HepG2 (cell line): ENCODE results near the gene MGLL. TPM values are rescaled to one million over a fixed set of nuclear protein-coding genes. Genes with fewer than 3 reads are reported as not detected.

Experiments
- ATAC-seq: fragments of 200-7000 bp; cut with Tn5 transposase; 3 replicates; pipeline ENCODE4 v1.9.1; 2020; ENCODE audit warnings: mild to moderate bottlenecking, moderate library complexity
- BruUV-seq: library from RNA; stranded (reverse); fragments of 400-500 nt; replicated peaks from 2 replicates; lab custom pipeline; 2021; lab: Mats Ljungman, UMichigan
- CTCF ChIA-PET: fragments of 300-600 bp; formaldehyde crosslinking; extraction: SDS; loops from one replicate; lab custom pipeline; 2021; ENCODE audit warnings: low total read pairs, inconsistent platforms, low intra/inter-chr PET ratio; lab: Yijun Ruan, JAX
- POLR2A ChIA-PET: fragments of 350-600 bp; sonication (Branson Sonifier 250); formaldehyde crosslinking; loops from one replicate; lab custom pipeline; 2020; ENCODE audit warnings: antibody characterized with exemption, inconsistent platforms; lab: Yijun Ruan, JAX
- DNase-seq: peaks from one replicate; pipeline ENCODE4 v3.0.0-alpha.2; 2015; ENCODE audit warnings: low spot score
- FAIRE-seq: peaks from 3 replicates; lab custom pipeline; 2011; peaks lifted over from hg19 to GRCh38; lab: Jason Lieb, UNC
- H2AFZ ChIP-seq: one replicate; pipeline ENCODE4 v1.6.1; 2011; ENCODE audit warnings: low read length, inconsistent platforms
- H3K27ac ChIP-seq: fragments of 300-600 bp; 3 replicates; pipeline ENCODE4 v1.8.0; 2011; ENCODE audit warnings: mixed run types, mild to moderate bottlenecking, mixed read lengths, low read length, inconsistent platforms; ENCODE audit not compliant: insufficient read depth; ENCODE audit errors: extremely low read length
- H3K27me3 ChIP-seq, 2 experiments: fragments of 200-600 bp in 1 of 2; 2 replicates in 1 of 2; 3 replicates in 1 of 2; pipeline versions ENCODE4 v1.6.0 to v1.8.0; 2011; ENCODE audit warnings: low read length in 2 of 2, mild to moderate bottlenecking in 2 of 2, moderate library complexity in 2 of 2, inconsistent platforms in 1 of 2; ENCODE audit not compliant: insufficient read depth in 2 of 2, control insufficient read depth in 1 of 2
- H3K36me3 ChIP-seq, 2 experiments: fragments of 200-600 bp in 1 of 2; replicated peaks in 1 of 2; 2 replicates in 1 of 2; 3 replicates in 1 of 2; pipeline versions ENCODE4 v1.5.1 to v1.8.0; 2011; ENCODE audit warnings: low read length in 2 of 2, inconsistent platforms in 1 of 2; ENCODE audit not compliant: insufficient read depth in 2 of 2, control insufficient read depth in 1 of 2
- H3K4me1 ChIP-seq: 2 replicates; pipeline ENCODE4 v1.5.1; 2012; ENCODE audit warnings: low read length, inconsistent platforms; ENCODE audit not compliant: insufficient read depth
- H3K4me2 ChIP-seq: 2 replicates; pipeline ENCODE4 v1.6.0; 2011; ENCODE audit warnings: low read depth, low read length, inconsistent platforms
- H3K4me3 ChIP-seq, 3 experiments: fragments of 200-600 bp in 1 of 3; sonication (generic), shearing (Covaris generic) in 1 of 3; replicated peaks in 1 of 3; 2 replicates each; pipeline ENCODE4 v1.5.1; 2011 to 2016; ENCODE audit warnings: low read length in 3 of 3, inconsistent platforms in 2 of 3, low read depth in 2 of 3, mild to moderate bottlenecking in 2 of 3, control low read depth in 1 of 3, mixed read lengths in 1 of 3; ENCODE audit not compliant: insufficient read depth in 1 of 3
- H3K79me2 ChIP-seq: one replicate; pipeline ENCODE4 v1.6.1; 2011; ENCODE audit warnings: low read length, inconsistent platforms; ENCODE audit not compliant: insufficient read depth
- H3K9ac ChIP-seq: 2 replicates; pipeline ENCODE4 v1.6.0; 2011; ENCODE audit warnings: mild to moderate bottlenecking, low read depth, low read length, inconsistent platforms; ENCODE audit not compliant: insufficient read depth
- H3K9me3 ChIP-seq: 2 replicates; pipeline ENCODE4 v1.5.1; 2012; ENCODE audit warnings: mild to moderate bottlenecking, low read length
- H4K20me1 ChIP-seq: 2 replicates; pipeline ENCODE4 v1.6.0; 2011; ENCODE audit warnings: inconsistent platforms, mild to moderate bottlenecking, low read length, moderate library complexity; ENCODE audit not compliant: insufficient read depth
- AGO2 ChIP-seq: fragments of 200-400 bp; formaldehyde crosslinking; optimal IDR thresholded peaks from 2 replicates; pipeline ENCODE3; 2017; ENCODE audit warnings: mild to moderate bottlenecking, low read depth, low read length, moderate library complexity
- CBX2 ChIP-seq, 2 experiments: fragments of 200-600 bp in 1 of 2; sonication (generic); formaldehyde crosslinking in 1 of 2; IDR thresholded peaks; 2 replicates each; pipeline versions ENCODE4 v1.7.0 to v1.8.1; 2018 to 2022; ENCODE audit warnings: low read depth in 2 of 2, low read length in 1 of 2, mild to moderate bottlenecking in 1 of 2, missing genetic modification reagents in 1 of 2
- KDM5B ChIP-seq: sonication (generic); formaldehyde crosslinking; IDR thresholded peaks from 2 replicates; pipeline ENCODE4 v1.4.0; 2020; ENCODE audit warnings: missing genetic modification reagents, mild to moderate bottlenecking, borderline replicate concordance
- NFYB ChIP-seq: sonication (generic); formaldehyde crosslinking; IDR thresholded peaks from 2 replicates; pipeline ENCODE4 v1.4.0; 2020; ENCODE audit warnings: missing genetic modification reagents
- POLR2AphosphoS5 ChIP-seq: IDR thresholded peaks from 2 replicates; pipeline ENCODE4 v1.6.1; 2012; ENCODE audit warnings: low read depth, low read length
- SIN3B ChIP-seq: fragments of 150-350 bp; IDR thresholded peaks from 2 replicates; pipeline ENCODE4 v1.6.1; 2014; ENCODE audit warnings: low read length
- SYNCRIP ChIP-seq: fragments of 200-400 bp; formaldehyde crosslinking; IDR thresholded peaks from 2 replicates; pipeline ENCODE4 v1.6.1; 2018; ENCODE audit warnings: mild to moderate bottlenecking, low read depth, low read length; ENCODE audit not compliant: insufficient read depth
- U2AF1 ChIP-seq: fragments of 200-400 bp; formaldehyde crosslinking; optimal IDR thresholded peaks from 2 replicates; pipeline ENCODE3; 2017; ENCODE audit warnings: mild to moderate bottlenecking, low read depth, low read length
- ZBTB14 ChIP-seq: sonication (generic); formaldehyde crosslinking; IDR thresholded peaks from 2 replicates; pipeline ENCODE4 v1.4.0; 2020; ENCODE audit warnings: missing genetic modification reagents
- ZFP82 ChIP-seq: sonication (generic); formaldehyde crosslinking; IDR thresholded peaks from 2 replicates; pipeline ENCODE4 v1.5.1; 2020; ENCODE audit warnings: mild to moderate bottlenecking, missing genetic modification reagents, borderline replicate concordance
- ZNF407 ChIP-seq: sonication (generic); formaldehyde crosslinking; IDR thresholded peaks from one replicate; pipeline ENCODE4 v1.5.1; 2020; ENCODE audit warnings: mild to moderate bottlenecking, missing genetic modification reagents; ENCODE audit errors: not compliant biosample characterization
- ZNF614 ChIP-seq: IDR thresholded peaks from 2 replicates; pipeline ENCODE4 v1.6.1; 2018; ENCODE audit warnings: missing biosample characterization, missing genetic modification reagents, inconsistent platforms, borderline replicate concordance
- ZNF652 ChIP-seq: IDR thresholded peaks from 2 replicates; pipeline ENCODE4 v1.6.1; 2016; ENCODE audit warnings: low read depth, borderline replicate concordance
- ZNF773 ChIP-seq: sonication (generic); formaldehyde crosslinking; IDR thresholded peaks from 2 replicates; pipeline ENCODE4 v1.4.0; 2020; ENCODE audit warnings: missing genetic modification reagents, borderline replicate concordance
- WGBS: methylation state at CpG from one replicate; pipeline ENCODE4 v1.1.6; 2017; ENCODE audit warnings: low lambda C conversion rate; 5-methylcytosine and 5-hydroxymethylcytosine counted together
- in situ Hi-C: cut with HindIII; loops from 2 replicates; pipeline ENCODE4 v1.10.0; 2017; ENCODE audit warnings: low pct_unique_long_range_greater_than_20kb; ENCODE audit not compliant: extremely low pct_ligation_motif_present
- intact Hi-C: fragments of 100-400 bp; cut with micrococcal nuclease; formaldehyde crosslinking; loops from one replicate; pipeline ENCODE4 v1.10.0; 2022; ENCODE audit not compliant: unreplicated experiment
- polyA plus RNA-seq, 8 experiments: library from polyadenylated mRNA; depleted of rRNA in 3 of 8; stranded (reverse) in 7 of 8; unstranded in 1 of 8; fragments of >200 nt; fragmentation: Illumina TruSeq in 4 of 8; extraction: Trizol in 4 of 8; gene quantifications; 2 replicates each; pipeline versions ENCODE4 v1.2.1 to v1.2.3, GENCODE V29; 2011 to 2016; ENCODE audit warnings: low read depth in 4 of 8, missing spikeins in 1 of 8, mixed read lengths in 1 of 8; ENCODE audit not compliant: insufficient read depth in 1 of 8
- total RNA-seq, 5 experiments: library from RNA; depleted of rRNA; stranded (reverse); fragments of >200 nt; fragmentation: Illumina TruSeq; extraction: Trizol; gene quantifications; 2 replicates each; pipeline ENCODE4 v1.2.3, GENCODE V29; 2016; ENCODE audit warnings: low read depth in 1 of 5

The MGLL gene
- total and polyA plus RNA-seq, 2 of the 13 experiments (the other 11 are each of a cell fraction or from before 2014, with no cell fraction given): not detected

- no peak for TF ChIP-seq ZBTB14
Measured at GRCh38 chr3:127764301-127764700, 58.0 kb downstream of the MGLL start (continued).

GRCh38 chr3:127763816-127764215, 58.5 kb downstream of the MGLL start:
- H3K36me3 ChIP-seq: no peaks in the 10 kb centered on the region
- ChIA-PET CTCF (no interaction called here), POLR2A (no interaction called here)
- H3K27ac ChIP-seq: no peak overlapping the region
- H3K27me3 ChIP-seq: peaks cover 3 to 32% of the 10 kb centered on the region in 2 experiments
- H3K4me3 ChIP-seq: no peak overlapping the region
- no peak overlapping the region for H3K9ac ChIP-seq
- intact Hi-C loops: no loop called here
- H3K4me1 ChIP-seq: peaks cover 12% of the 10 kb centered on the region; the same call in 1 of the 2 replicates
- no peak overlapping the region for H2AFZ ChIP-seq
- BruUV-seq: no TSS peak
- WGBS: 56% methylated on average over 3 of the region's 7 CpGs
- H3K9me3 ChIP-seq: no peaks in the 10 kb centered on the region
- H4K20me1 ChIP-seq: no peaks in the 10 kb centered on the region
- no peak overlapping the region for H3K4me2 ChIP-seq
- no peak for DNase-seq
- FAIRE-seq: no peak
- in situ Hi-C loops: no loop called here
- no peaks in the 10 kb centered on the region for H3K79me2 ChIP-seq
- no peak for ATAC-seq
- TF ChIP-seq NFYB (CRISPR knock-in tag): no peak
- no peak for TF ChIP-seq ZNF652
- TF ChIP-seq U2AF1: no peak
- no peak for TF ChIP-seq SYNCRIP
- TF ChIP-seq KDM5B (CRISPR knock-in tag): no peak
- TF ChIP-seq AGO2: no peak
- TF ChIP-seq ZFP82: no peak
- TF ChIP-seq CBX2 (IDR thresholded peaks at IDR 0.05; ENCODE audit: low read depth, low read length): no peak
- TF ChIP-seq CBX2 (CRISPR knock-in tag; IDR thresholded peaks at IDR 0.05; ENCODE audit: low read depth): no peak
- TF ChIP-seq POLR2AphosphoS5: no peak
- no peak for TF ChIP-seq ZNF773 (CRISPR knock-in tag)
- TF ChIP-seq ZNF407 (CRISPR knock-in tag): no peak
- no peak for TF ChIP-seq ZNF614 (CRISPR knock-in tag)
- TF ChIP-seq SIN3B: no peak
